HG03558 (cell line): ENCODE measurements around the gene RAB5B.

Experiments
- ATAC-seq: cut with Tn5 transposase; IDR thresholded peaks from one replicate; pipeline ENCODE4 v1.9.1; 2021; ENCODE audit warnings: moderate number of reproducible peaks; ENCODE audit not compliant: unreplicated experiment; ENCODE audit errors: extremely low read depth

Gene RAB5B

GRCh38 chr12:56042843-56043242 lies 69.0 kb downstream of the RAB5B start:
- no peak for ATAC-seq
